Glutamatergic neuron (in vitro differentiated cells): ENCODE results near the gene RUNX3. TPM values are rescaled to one million over a fixed set of nuclear protein-coding genes. Genes with fewer than 3 reads are reported as not detected.

Source experiments
- DNase-seq: peaks from one replicate; pipeline ENCODE4 v3.0.0; 2022
- H3K27ac Mint-ChIP-seq: one replicate; pipeline ENCODE4 v1.8.0; 2020; ENCODE audit warnings: mild to moderate bottlenecking, mixed read lengths, inconsistent platforms; ENCODE audit not compliant: unreplicated experiment
- H3K27me3 Mint-ChIP-seq: one replicate; pipeline ENCODE4 v1.8.0; 2020; ENCODE audit warnings: mild to moderate bottlenecking, moderate library complexity, mixed read lengths, inconsistent platforms; ENCODE audit not compliant: unreplicated experiment
- H3K36me3 Mint-ChIP-seq: one replicate; pipeline ENCODE4 v1.8.0; 2020; ENCODE audit warnings: mild to moderate bottlenecking, mixed read lengths, inconsistent platforms; ENCODE audit not compliant: unreplicated experiment
- H3K4me1 Mint-ChIP-seq: one replicate; pipeline ENCODE4 v1.8.0; 2020; ENCODE audit warnings: mild to moderate bottlenecking, low read depth, mixed read lengths, inconsistent platforms; ENCODE audit not compliant: unreplicated experiment
- H3K4me3 Mint-ChIP-seq: one replicate; pipeline ENCODE4 v1.8.0; 2020; ENCODE audit warnings: mild to moderate bottlenecking, mixed read lengths, inconsistent platforms; ENCODE audit not compliant: unreplicated experiment
- H3K9me3 Mint-ChIP-seq: one replicate; pipeline ENCODE4 v1.8.0; 2020; ENCODE audit warnings: mild to moderate bottlenecking, moderate library complexity, mixed read lengths, inconsistent platforms; ENCODE audit not compliant: unreplicated experiment
- total RNA-seq: library from RNA; stranded (reverse); fragmentation: NEBNext Ultra II Directional; extraction: Animal tissue kit (Norgen Biotek cat#: 25700); gene quantifications from one replicate; pipeline ENCODE4 v1.2.1, GENCODE V29; 2021; ENCODE audit not compliant: unreplicated experiment
- TF ChIP-seq, protein P1 (sequence below): fragments of 200-600 bp; sonication (generic); IDR thresholded peaks from one replicate; pipeline ENCODE4 v1.5.0; 2021; ENCODE audit not compliant: partially characterized antibody, unreplicated experiment

The RUNX3 gene
- total RNA-seq, 1 donor from 2014 or later = 0.15 TPM

DNA sequence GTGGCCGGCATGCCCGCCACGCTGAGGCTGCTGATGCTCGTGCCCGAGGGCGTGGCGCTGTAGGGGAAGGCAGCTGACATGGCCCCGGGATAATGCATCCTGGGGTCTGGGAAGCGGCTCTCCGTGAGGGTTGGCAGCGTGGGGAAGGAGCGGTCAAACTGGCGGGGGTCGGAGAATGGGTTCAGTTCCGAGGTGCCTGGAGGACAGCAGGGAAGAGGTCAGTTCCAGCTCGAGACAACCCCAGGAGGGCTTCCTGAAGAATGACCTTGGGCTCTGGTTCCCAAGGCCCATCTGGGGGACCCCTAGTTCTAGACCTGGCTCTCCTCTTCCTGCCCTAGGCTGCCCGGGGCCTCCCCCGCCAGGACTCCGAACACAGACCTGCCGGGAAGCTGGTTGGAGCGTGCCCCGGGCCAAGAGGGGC, 27.6 kb downstream of the RUNX3 start:
- TF ChIP-seq, protein P1, sequence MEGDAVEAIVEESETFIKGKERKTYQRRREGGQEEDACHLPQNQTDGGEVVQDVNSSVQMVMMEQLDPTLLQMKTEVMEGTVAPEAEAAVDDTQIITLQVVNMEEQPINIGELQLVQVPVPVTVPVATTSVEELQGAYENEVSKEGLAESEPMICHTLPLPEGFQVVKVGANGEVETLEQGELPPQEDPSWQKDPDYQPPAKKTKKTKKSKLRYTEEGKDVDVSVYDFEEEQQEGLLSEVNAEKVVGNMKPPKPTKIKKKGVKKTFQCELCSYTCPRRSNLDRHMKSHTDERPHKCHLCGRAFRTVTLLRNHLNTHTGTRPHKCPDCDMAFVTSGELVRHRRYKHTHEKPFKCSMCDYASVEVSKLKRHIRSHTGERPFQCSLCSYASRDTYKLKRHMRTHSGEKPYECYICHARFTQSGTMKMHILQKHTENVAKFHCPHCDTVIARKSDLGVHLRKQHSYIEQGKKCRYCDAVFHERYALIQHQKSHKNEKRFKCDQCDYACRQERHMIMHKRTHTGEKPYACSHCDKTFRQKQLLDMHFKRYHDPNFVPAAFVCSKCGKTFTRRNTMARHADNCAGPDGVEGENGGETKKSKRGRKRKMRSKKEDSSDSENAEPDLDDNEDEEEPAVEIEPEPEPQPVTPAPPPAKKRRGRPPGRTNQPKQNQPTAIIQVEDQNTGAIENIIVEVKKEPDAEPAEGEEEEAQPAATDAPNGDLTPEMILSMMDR = no peak
- DNase-seq = no peak
- peaks cover 21% of the 10 kb centered on the region for H3K4me1 Mint-ChIP-seq

DNA sequence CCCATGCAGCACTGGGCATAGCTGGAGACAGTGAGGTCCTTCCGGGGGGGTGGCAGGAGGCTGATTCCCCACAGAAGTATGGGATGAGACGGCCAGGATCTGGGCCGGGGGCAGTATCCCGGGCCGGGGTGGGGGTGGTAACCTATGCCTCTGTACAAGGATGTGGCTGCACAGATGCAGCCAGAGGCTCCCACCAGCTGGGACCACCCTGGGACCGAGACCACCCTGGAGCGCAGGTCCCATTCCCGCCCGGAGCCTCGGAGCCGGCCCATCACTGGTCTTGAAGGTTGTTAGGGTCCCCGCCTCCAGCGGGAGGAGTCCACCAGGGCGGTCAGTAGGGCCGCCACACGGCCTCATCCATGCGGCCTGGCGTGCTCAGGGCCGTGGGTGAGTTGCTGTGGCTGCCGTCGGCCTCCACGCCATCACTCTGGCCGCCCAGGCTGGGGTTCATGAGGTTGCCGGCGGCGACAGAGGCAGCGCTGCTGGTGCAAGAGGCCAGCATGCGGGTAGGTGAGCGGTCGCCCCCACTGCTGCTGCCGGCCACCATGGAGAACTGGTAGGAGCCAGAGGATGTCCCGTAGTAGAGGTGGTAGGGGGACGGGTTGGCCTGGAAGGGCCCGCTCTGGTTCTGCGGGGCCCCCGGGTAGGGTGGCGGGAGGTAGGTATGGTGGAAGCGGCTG, 28.1 kb downstream of the RUNX3 start:
- H3K4me3 Mint-ChIP-seq = no peak overlapping the region
- no peak for DNase-seq
- H3K27ac Mint-ChIP-seq = no peak overlapping the region
- TF ChIP-seq, protein P1 = no peak
- no peaks in the 10 kb centered on the region for H3K36me3 Mint-ChIP-seq
- H3K4me1 Mint-ChIP-seq = peaks cover 21% of the 10 kb centered on the region
- peaks cover 4% of the 10 kb centered on the region for H3K27me3 Mint-ChIP-seq
- H3K9me3 Mint-ChIP-seq = peaks cover 5% of the 10 kb centered on the region

More for the DNA sequence above, 27.6 kb downstream of the RUNX3 start:
- H3K9me3 Mint-ChIP-seq = peaks cover 5% of the 10 kb centered on the region
- no peak overlapping the region for H3K27ac Mint-ChIP-seq
- H3K36me3 Mint-ChIP-seq = peaks cover 2% of the 10 kb centered on the region
- H3K4me3 Mint-ChIP-seq = no peak overlapping the region
- peaks cover 4% of the 10 kb centered on the region for H3K27me3 Mint-ChIP-seq

DNA sequence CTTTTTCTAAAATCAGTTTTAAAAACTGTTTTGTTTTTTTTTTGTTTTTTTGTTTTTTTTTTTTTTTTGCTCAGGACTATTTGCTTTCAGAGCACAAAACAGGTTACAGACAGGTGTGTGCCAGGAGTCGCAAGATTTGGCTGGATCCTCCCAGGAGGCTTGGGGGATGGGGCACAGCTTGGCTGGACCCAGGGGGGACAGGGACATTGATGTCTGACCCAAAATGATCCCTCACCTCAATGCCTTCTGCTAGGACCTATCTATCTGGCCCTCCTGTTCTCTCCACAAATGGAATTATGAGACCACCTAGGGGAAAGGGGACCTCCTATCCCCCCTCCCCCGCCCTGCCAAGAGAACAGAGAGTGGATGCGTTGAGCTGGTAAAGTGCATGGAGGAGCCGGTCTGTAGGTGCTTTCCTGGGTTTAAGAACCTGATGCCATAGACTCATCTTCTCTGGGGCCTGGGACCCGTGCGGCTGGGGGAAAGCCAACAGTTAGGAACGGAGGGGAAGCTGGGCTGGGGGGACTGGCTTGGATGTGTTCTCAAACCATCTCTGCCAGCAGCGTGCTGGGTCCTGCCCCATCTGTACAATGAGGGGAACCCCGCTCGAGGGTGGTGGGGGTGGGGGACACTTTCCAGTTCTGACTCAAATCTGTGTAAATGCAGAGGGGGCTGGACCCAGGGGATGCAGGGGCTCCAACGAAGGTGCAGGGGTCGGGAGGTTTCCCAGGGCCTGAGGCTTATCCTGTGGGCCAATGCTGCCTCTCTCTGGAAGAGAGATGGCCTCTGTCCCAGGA, 28.9 kb downstream of the RUNX3 start:
- Mint-ChIP-seq H3K36me3 (no peaks in the 10 kb centered on the region), H3K27ac (no peak overlapping the region), H3K9me3 (peaks cover 5% of the 10 kb centered on the region), H3K27me3 (peaks cover 4% of the 10 kb centered on the region), H3K4me1 (peaks cover 21% of the 10 kb centered on the region), H3K4me3 (no peak overlapping the region)
- TF ChIP-seq, protein P1 = no peak
- no peak for DNase-seq

DNA sequence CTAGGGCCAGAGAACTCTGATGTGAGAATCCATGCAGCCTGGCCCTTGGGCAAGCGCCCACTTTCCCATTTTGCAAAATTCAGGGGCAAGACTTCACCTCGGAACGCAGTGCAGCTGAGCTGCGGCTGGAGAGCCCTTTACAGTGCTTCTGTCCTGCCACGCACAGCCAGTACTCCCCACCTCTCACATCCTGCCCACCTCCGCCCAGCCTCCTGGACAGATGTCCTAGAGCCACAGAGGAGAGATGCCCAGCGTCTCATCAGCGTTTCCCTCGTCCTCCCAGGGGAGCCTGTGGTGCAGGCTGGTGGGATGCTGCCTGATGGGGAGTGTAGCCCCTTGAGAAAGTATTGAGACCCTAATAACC, 29.6 kb downstream of the RUNX3 start:
- H3K9me3 Mint-ChIP-seq = peaks cover 5% of the 10 kb centered on the region
- TF ChIP-seq, protein P1 = no peak
- peaks cover 21% of the 10 kb centered on the region for H3K4me1 Mint-ChIP-seq
- H3K4me3 Mint-ChIP-seq = no peak overlapping the region
- peaks cover 4% of the 10 kb centered on the region for H3K27me3 Mint-ChIP-seq
- no peak overlapping the region for H3K27ac Mint-ChIP-seq
- no peaks in the 10 kb centered on the region for H3K36me3 Mint-ChIP-seq
- no peak for DNase-seq
